GM12892 (cell line): ENCODE measurements around the gene YIPF6.

Experiments used
- POLR2A ChIP-seq: IDR thresholded peaks from 2 replicates; pipeline ENCODE4 v1.6.1; 2011; ENCODE audit warnings: low read depth, low read length, control low read depth
- POLR2AphosphoS5 ChIP-seq: IDR thresholded peaks from 2 replicates; pipeline ENCODE4 v1.6.1; 2011; ENCODE audit warnings: low read depth, low read length, control low read depth

DNA sequence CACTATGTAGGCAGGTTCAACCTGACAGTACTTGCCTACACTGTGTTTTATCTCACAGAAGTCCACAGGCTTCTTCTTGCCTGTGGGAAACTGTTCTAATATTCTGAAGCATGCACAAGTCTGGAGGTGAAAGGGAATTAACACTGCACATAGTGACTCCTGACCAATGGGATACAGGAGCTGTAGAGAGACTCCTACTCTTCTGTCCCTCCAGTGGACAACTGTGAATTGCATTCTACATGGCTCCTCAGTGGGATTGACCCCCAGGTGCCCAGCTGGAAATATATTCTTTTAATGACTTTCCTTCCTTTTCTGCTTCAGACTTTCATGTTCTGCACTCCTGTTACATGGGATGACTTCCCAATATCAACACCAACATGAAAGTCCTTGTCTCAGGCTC lies 8.2 kb upstream of the YIPF6 start:
- no peak for TF ChIP-seq POLR2AphosphoS5
- no peak for TF ChIP-seq POLR2A
